T-helper 22 cell (primary cell): Measurements from ENCODE around the gene RAD51B.

Experiments
- DNase-seq: peaks from one replicate; pipeline ENCODE4 v3.0.0-alpha.2; 2020; ENCODE audit warnings: low read depth

Gene RAD51B

GRCh38 chr14:68598089-68598488, 778.5 kb downstream of the RAD51B start:
- DNase-seq: no peak

- no peak for DNase-seq
Measured at GRCh38 chr14:68598621-68599447, 779.3 kb downstream of the RAD51B start.

- DNase-seq: no peak
Measured at GRCh38 chr14:68599896-68600610, 780.5 kb downstream of the RAD51B start.

- DNase-seq: no peak
Measured at GRCh38 chr14:68602507-68602906, 782.9 kb downstream of the RAD51B start.

GRCh38 chr14:68603533-68604360, 784.2 kb downstream of the RAD51B start:
- no peak for DNase-seq

- no peak for DNase-seq
Measured at GRCh38 chr14:68604361-68604730, 784.8 kb downstream of the RAD51B start.

GRCh38 chr14:68604822-68605221, 785.2 kb downstream of the RAD51B start:
- no peak for DNase-seq

GRCh38 chr14:68606176-68606575, 786.6 kb downstream of the RAD51B start:
- DNase-seq: no peak

- no peak for DNase-seq
Measured at GRCh38 chr14:68606644-68607043, 787.1 kb downstream of the RAD51B start.

GRCh38 chr14:68607081-68607866, 787.7 kb downstream of the RAD51B start:
- DNase-seq: no peak

- no peak for DNase-seq
Measured at GRCh38 chr14:68607867-68608573, 788.4 kb downstream of the RAD51B start.

- DNase-seq: no peak
Measured at GRCh38 chr14:68608574-68608962, 789.0 kb downstream of the RAD51B start.

GRCh38 chr14:68609012-68609411, 789.4 kb downstream of the RAD51B start:
- no peak for DNase-seq

GRCh38 chr14:68610251-68610793, 790.7 kb downstream of the RAD51B start:
- DNase-seq: no peak

GRCh38 chr14:68611599-68611998, 792.0 kb downstream of the RAD51B start:
- DNase-seq: no peak

- DNase-seq: no peak
Measured at GRCh38 chr14:68612049-68612448, 792.5 kb downstream of the RAD51B start.

- DNase-seq: no peak
Measured at GRCh38 chr14:68616221-68616902, 796.8 kb downstream of the RAD51B start.

- DNase-seq: no peak
Measured at GRCh38 chr14:68619790-68620574, 800.4 kb downstream of the RAD51B start.
